Activated CD8-positive, alpha-beta T cell treated with anti-CD3 and anti-CD28 coated beads for 36 hours (primary cell): ENCODE results near the gene PHETA1. TPM values are rescaled to one million over a fixed set of nuclear protein-coding genes. Genes with fewer than 3 reads are reported as not detected.

Experiments used
- ATAC-seq: fragments of 200-7000 bp; cut with Tn5 transposase; one replicate; pipeline ENCODE4 v1.10.0; 2021; ENCODE audit warnings: mild to moderate bottlenecking, moderate library complexity
- CTCF ChIA-PET: fragments of 350-600 bp; sonication (Branson Sonifier 250); formaldehyde crosslinking; loops from one replicate; lab custom pipeline; 2021; ENCODE audit warnings: antibody characterized with exemption; lab: Charles Lee
- POLR2A ChIA-PET: fragments of 350-600 bp; sonication (Branson Sonifier 250); formaldehyde crosslinking; loops from one replicate; lab custom pipeline; 2021; ENCODE audit warnings: antibody characterized with exemption; lab: Charles Lee
- DNase-seq: peaks from one replicate; pipeline ENCODE4 v3.0.0-alpha.2; 2020
- H3K27ac Mint-ChIP-seq: one replicate; pipeline ENCODE4 v1.8.0; 2021; ENCODE audit warnings: mild to moderate bottlenecking, mixed read lengths
- H3K27me3 Mint-ChIP-seq: one replicate; pipeline ENCODE4 v1.8.0; 2021; ENCODE audit warnings: mixed read lengths
- H3K36me3 Mint-ChIP-seq: one replicate; pipeline ENCODE4 v1.8.0; 2021; ENCODE audit warnings: low read depth, mixed read lengths
- H3K4me1 Mint-ChIP-seq: one replicate; pipeline ENCODE4 v1.8.0; 2021; ENCODE audit warnings: low read depth, mixed read lengths
- H3K4me3 Mint-ChIP-seq: one replicate; pipeline ENCODE4 v1.8.0; 2021; ENCODE audit warnings: mild to moderate bottlenecking, moderate library complexity, mixed read lengths
- H3K9me3 Mint-ChIP-seq: one replicate; pipeline ENCODE4 v1.8.0; 2021; ENCODE audit warnings: mixed read lengths
- intact Hi-C: fragments of 100-400 bp; cut with micrococcal nuclease; formaldehyde crosslinking; loops from one replicate; pipeline ENCODE4 v1.10.0; 2022
- total RNA-seq, 2 experiments: library from RNA; stranded (reverse); gene quantifications; one replicate each; pipeline ENCODE4 v1.2.3, GENCODE V29; 2021
- TF ChIP-seq, protein P1 (sequence below): fragments of 200-600 bp; IDR thresholded peaks from one replicate; pipeline ENCODE4 v1.8.0; 2022; ENCODE audit warnings: antibody characterized with exemption, mild to moderate bottlenecking

Gene PHETA1
- total RNA-seq, 2 experiments from 2014 or later: 1.2 to 1.7 TPM

GRCh38 chr12:111330800-111331752, 37.8 kb downstream of the PHETA1 start:
- H3K27ac Mint-ChIP-seq: no peak overlapping the region
- no peak for DNase-seq
- POLR2A ChIA-PET: no interaction called here
- H3K36me3 Mint-ChIP-seq: no peaks in the 10 kb centered on the region
- TF ChIP-seq, protein P1, sequence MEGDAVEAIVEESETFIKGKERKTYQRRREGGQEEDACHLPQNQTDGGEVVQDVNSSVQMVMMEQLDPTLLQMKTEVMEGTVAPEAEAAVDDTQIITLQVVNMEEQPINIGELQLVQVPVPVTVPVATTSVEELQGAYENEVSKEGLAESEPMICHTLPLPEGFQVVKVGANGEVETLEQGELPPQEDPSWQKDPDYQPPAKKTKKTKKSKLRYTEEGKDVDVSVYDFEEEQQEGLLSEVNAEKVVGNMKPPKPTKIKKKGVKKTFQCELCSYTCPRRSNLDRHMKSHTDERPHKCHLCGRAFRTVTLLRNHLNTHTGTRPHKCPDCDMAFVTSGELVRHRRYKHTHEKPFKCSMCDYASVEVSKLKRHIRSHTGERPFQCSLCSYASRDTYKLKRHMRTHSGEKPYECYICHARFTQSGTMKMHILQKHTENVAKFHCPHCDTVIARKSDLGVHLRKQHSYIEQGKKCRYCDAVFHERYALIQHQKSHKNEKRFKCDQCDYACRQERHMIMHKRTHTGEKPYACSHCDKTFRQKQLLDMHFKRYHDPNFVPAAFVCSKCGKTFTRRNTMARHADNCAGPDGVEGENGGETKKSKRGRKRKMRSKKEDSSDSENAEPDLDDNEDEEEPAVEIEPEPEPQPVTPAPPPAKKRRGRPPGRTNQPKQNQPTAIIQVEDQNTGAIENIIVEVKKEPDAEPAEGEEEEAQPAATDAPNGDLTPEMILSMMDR: peak; percentile 61
- CTCF ChIA-PET: interaction anchor here (0.5 to 4.0 kb wide), 11 partner anchors 8 to 482 kb away, joined by 3 to 21 read pairs (median 4); no protein-coding TSS in a partner anchor
- intact Hi-C loops: no loop called here
- H3K4me1 Mint-ChIP-seq: no peaks in the 10 kb centered on the region
- H3K27me3 Mint-ChIP-seq: peaks cover 7% of the 10 kb centered on the region
- ATAC-seq: peak; percentile 68
- H3K9me3 Mint-ChIP-seq: no peaks in the 10 kb centered on the region
- no peak overlapping the region for H3K4me3 Mint-ChIP-seq

DNA sequence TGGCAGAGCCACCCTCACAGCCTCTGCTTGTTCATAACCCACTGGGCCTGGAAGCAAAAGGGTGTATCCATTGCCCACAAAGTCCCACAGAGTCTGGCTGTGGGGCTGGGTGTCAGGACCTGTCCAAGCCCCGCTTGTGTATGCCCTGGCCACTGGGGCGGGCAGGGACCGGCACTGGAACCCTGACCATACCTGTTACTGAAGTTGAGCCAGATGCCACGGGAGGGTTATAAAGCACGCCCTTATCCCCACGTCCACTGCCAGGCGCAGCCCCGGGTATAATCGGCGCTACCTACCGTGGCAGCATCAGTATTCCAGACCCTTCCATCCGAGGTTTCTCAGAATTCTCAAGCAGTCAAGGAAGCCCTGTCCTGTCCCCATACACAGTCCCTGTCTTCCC, 40.8 kb downstream of the PHETA1 start:
- Mint-ChIP-seq H3K27me3 (peaks cover 7% of the 10 kb centered on the region), H3K27ac (no peak overlapping the region), H3K4me1 (no peaks in the 10 kb centered on the region), H3K36me3 (no peaks in the 10 kb centered on the region), H3K9me3 (no peaks in the 10 kb centered on the region), H3K4me3 (no peak overlapping the region)
- POLR2A ChIA-PET: no interaction called here
- DNase-seq (no peak), ATAC-seq (no peak)
- CTCF ChIA-PET: no interaction called here
- intact Hi-C loops: no loop called here
- TF ChIP-seq, protein P1: no peak

GRCh38 chr12:111327474-111327873, 41.4 kb downstream of the PHETA1 start:
- ChIA-PET CTCF (no interaction called here), POLR2A (no interaction called here)
- TF ChIP-seq, protein P1: no peak
- Mint-ChIP-seq H3K4me1 (no peaks in the 10 kb centered on the region), H3K36me3 (no peaks in the 10 kb centered on the region), H3K4me3 (no peak overlapping the region), H3K27me3 (peaks cover 5% of the 10 kb centered on the region), H3K27ac (no peak overlapping the region), H3K9me3 (no peaks in the 10 kb centered on the region)
- intact Hi-C loops: no loop called here
- ATAC-seq (no peak), DNase-seq (no peak)

GRCh38 chr12:111322336-111323250, 46.3 kb downstream of the PHETA1 start:
- no peak overlapping the region for H3K4me3 Mint-ChIP-seq
- ATAC-seq: no peak
- ChIA-PET CTCF (interaction anchor here (0.6 to 2.1 kb wide), 4 partner anchors 8 to 74 kb away, joined by 3 to 6 read pairs (median 4); no protein-coding TSS in a partner anchor), POLR2A (interaction anchor here (0.6 kb wide), 1 partner anchor 938 kb away, joined by 4 read pairs; no protein-coding TSS in a partner anchor)
- H3K27me3 Mint-ChIP-seq: peaks cover 2% of the 10 kb centered on the region
- H3K27ac Mint-ChIP-seq: no peak overlapping the region
- intact Hi-C loops: no loop called here
- no peaks in the 10 kb centered on the region for H3K9me3 Mint-ChIP-seq
- TF ChIP-seq, protein P1: no peak
- H3K36me3 Mint-ChIP-seq: no peaks in the 10 kb centered on the region
- no peaks in the 10 kb centered on the region for H3K4me1 Mint-ChIP-seq
- no peak for DNase-seq
